Measurements from ENCODE around the gene PRLHR. TPM values are rescaled to one million over a fixed set of nuclear protein-coding genes. Genes with fewer than 3 reads are reported as not detected.
"Not testable (repeated sequence)": the region's sequence is repeated elsewhere in the genome, so short reads cannot be mapped to it uniquely, and the experiment has no call there.

The PRLHR gene
- total RNA-seq, 1 donor from 2014 or later, result not detected

DNA sequence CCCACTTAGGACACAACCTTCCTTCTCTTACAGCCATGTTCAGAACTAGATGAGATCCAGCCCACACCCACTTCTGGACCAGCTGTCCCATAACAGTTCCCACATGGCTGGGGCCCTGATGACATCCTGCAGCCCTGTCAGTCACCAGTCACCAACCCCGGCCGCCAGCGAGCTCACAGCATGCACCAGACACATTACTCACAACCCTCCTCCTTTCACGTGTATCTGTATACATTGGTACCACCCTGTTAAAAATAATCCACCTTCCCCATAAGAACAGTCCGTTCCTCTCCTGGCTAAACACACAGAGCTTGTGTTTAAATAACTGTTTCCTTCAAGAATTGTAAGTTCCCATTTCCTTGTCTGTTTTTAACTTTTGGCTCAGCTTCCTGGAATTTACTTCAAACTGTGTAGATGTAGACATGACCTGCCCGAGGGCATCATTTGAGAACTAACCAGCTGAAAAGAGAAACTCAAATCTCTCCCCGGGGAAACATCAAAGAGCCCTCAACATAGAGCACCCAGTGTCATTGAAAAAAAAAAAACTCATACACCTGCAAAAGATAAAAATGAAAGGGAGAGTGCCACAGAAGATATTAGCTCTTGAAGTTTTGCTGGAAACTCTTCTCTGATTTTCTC is 26.0 kb upstream of the PRLHR start:
- Mint-ChIP-seq H3K27me3 (ENCODE audit: unreplicated experiment) (peaks cover 11% of the 10 kb centered on the region), H3K27ac (ENCODE audit: unreplicated experiment) (no peak overlapping the region), H3K4me3 (ENCODE audit: unreplicated experiment) (no peak overlapping the region), H3K9me3 (ENCODE audit: unreplicated experiment) (no peaks in the 10 kb centered on the region), H3K4me1 (ENCODE audit: unreplicated experiment) (peaks cover 10% of the 10 kb centered on the region), H3K36me3 (ENCODE audit: unreplicated experiment) (no peaks in the 10 kb centered on the region)
- DNase-seq (ENCODE audit: extremely low spot score, unreplicated experiment), result no peak
- TF ChIP-seq, protein P1, sequence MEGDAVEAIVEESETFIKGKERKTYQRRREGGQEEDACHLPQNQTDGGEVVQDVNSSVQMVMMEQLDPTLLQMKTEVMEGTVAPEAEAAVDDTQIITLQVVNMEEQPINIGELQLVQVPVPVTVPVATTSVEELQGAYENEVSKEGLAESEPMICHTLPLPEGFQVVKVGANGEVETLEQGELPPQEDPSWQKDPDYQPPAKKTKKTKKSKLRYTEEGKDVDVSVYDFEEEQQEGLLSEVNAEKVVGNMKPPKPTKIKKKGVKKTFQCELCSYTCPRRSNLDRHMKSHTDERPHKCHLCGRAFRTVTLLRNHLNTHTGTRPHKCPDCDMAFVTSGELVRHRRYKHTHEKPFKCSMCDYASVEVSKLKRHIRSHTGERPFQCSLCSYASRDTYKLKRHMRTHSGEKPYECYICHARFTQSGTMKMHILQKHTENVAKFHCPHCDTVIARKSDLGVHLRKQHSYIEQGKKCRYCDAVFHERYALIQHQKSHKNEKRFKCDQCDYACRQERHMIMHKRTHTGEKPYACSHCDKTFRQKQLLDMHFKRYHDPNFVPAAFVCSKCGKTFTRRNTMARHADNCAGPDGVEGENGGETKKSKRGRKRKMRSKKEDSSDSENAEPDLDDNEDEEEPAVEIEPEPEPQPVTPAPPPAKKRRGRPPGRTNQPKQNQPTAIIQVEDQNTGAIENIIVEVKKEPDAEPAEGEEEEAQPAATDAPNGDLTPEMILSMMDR (IDR thresholded peaks at IDR 0.05), result no peak

- not testable (repeated sequence) for H3K27me3 Mint-ChIP-seq (ENCODE audit: unreplicated experiment); H3K36me3 Mint-ChIP-seq (ENCODE audit: unreplicated experiment); H3K4me1 Mint-ChIP-seq (ENCODE audit: unreplicated experiment); H3K9me3 Mint-ChIP-seq (ENCODE audit: unreplicated experiment); H3K27ac Mint-ChIP-seq (ENCODE audit: unreplicated experiment); H3K4me3 Mint-ChIP-seq (ENCODE audit: unreplicated experiment); DNase-seq (ENCODE audit: extremely low spot score, unreplicated experiment)
Measured at GRCh38 chr10:118613863-118614262, 18.4 kb upstream of the PRLHR start.

DNA sequence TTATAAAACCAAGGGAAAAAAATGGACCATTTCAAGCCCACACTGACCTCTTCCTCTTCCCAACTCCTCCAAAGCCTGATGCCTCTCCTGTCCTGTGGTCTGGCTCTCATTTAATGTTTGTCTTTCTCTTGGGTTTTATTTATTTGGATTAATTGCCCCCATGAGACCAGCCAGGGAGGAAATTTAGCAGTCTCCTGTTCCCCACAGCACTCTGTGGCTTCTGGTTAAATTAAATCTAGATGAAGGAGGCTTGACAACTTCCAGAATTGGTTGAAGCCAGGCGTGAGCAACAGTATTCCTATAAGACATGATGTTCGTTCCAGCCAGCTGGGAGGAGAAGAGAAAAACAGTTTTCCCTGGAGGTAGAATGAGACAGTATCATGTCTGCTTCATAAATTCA is 15.1 kb upstream of the PRLHR start:
- Mint-ChIP-seq H3K9me3 (ENCODE audit: unreplicated experiment) (no peaks in the 10 kb centered on the region), H3K27me3 (ENCODE audit: unreplicated experiment) (peaks cover 5% of the 10 kb centered on the region), H3K36me3 (ENCODE audit: unreplicated experiment) (no peaks in the 10 kb centered on the region), H3K27ac (ENCODE audit: unreplicated experiment) (no peak overlapping the region), H3K4me1 (ENCODE audit: unreplicated experiment) (no peaks in the 10 kb centered on the region), H3K4me3 (ENCODE audit: unreplicated experiment) (no peak overlapping the region)
- no peak for DNase-seq (ENCODE audit: extremely low spot score, unreplicated experiment)
- TF ChIP-seq, protein P1 (IDR thresholded peaks at IDR 0.05), result no peak

DNA sequence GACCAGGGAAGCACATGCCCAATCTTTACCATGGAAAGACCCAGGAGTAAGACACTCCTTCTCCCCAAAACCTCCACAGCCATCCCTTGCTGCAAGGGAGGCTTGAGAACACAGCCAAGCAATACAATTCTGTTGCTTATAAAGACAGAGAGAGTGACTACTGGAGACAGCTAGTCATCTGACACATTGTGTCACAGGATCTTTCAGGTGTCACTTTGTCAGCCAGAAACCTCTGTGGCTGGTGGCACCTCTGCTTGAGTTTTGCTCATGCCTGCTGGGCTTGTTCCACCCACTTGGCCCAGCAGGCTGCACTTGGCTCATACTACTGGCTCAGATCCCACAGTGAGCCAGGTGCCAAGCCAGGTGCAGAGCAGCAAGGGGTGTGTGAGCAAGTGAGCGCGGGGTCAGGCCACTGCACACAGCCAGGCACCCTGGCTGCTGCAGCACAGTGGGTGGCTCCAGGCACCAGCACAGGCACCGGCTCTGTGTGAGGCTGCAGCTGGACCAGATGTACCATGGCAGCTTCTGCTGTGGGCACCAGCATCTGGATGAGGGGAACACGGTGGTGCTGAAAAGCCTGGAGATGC is 12.4 kb upstream of the PRLHR start:
- Mint-ChIP-seq H3K27ac (ENCODE audit: unreplicated experiment) (no peak overlapping the region), H3K4me1 (ENCODE audit: unreplicated experiment) (no peaks in the 10 kb centered on the region)

GRCh38 chr10:118605694-118606093 is 10.2 kb upstream of the PRLHR start:
- DNase-seq (ENCODE audit: extremely low spot score, unreplicated experiment), result no peak
- TF ChIP-seq, protein P1 (IDR thresholded peaks at IDR 0.05), result no peak
- H3K27me3 Mint-ChIP-seq (ENCODE audit: unreplicated experiment), result peaks cover 2% of the 10 kb centered on the region
- H3K4me1 Mint-ChIP-seq (ENCODE audit: unreplicated experiment), result no peaks in the 10 kb centered on the region
- no peak overlapping the region for H3K4me3 Mint-ChIP-seq (ENCODE audit: unreplicated experiment)
- no peak overlapping the region for H3K27ac Mint-ChIP-seq (ENCODE audit: unreplicated experiment)
- H3K9me3 Mint-ChIP-seq (ENCODE audit: unreplicated experiment), result no peaks in the 10 kb centered on the region
- H3K36me3 Mint-ChIP-seq (ENCODE audit: unreplicated experiment), result no peaks in the 10 kb centered on the region

More for the DNA sequence above, 12.4 kb upstream of the PRLHR start:
- TF ChIP-seq, protein P1 (IDR thresholded peaks at IDR 0.05), result no peak
- DNase-seq (ENCODE audit: extremely low spot score, unreplicated experiment), result no peak
- Mint-ChIP-seq H3K9me3 (ENCODE audit: unreplicated experiment) (no peaks in the 10 kb centered on the region), H3K36me3 (ENCODE audit: unreplicated experiment) (no peaks in the 10 kb centered on the region), H3K4me3 (ENCODE audit: unreplicated experiment) (no peak overlapping the region), H3K27me3 (ENCODE audit: unreplicated experiment) (peaks cover 2% of the 10 kb centered on the region)
